Testis (tissue), 3 donors: ENCODE results near the gene CDC42EP1. TPM values are rescaled to one million over a fixed set of nuclear protein-coding genes. Genes with fewer than 3 reads are reported as not detected.
"Not testable (repeated sequence)": the region's sequence is repeated elsewhere in the genome, so short reads cannot be mapped to it uniquely, and the experiment has no call there.

ENCODE experiments used
- DNase-seq: peaks from one replicate; pipeline ENCODE4 v3.0.0-alpha.2; 2019
- H3K27ac ChIP-seq, 2 donors: fragments of 200-600 bp; sonication (generic); one replicate each; pipeline ENCODE4 v1.5.1; 2019
- H3K27me3 ChIP-seq: fragments of 200-600 bp; sonication (generic); one replicate; pipeline ENCODE4 v1.5.1; 2019
- H3K36me3 ChIP-seq: fragments of 200-600 bp; sonication (generic); one replicate; pipeline ENCODE4 v1.5.1; 2017; ENCODE audit warnings: low read depth; ENCODE audit errors: missing control alignments
- H3K4me1 ChIP-seq: fragments of 200-600 bp; sonication (generic); one replicate; pipeline ENCODE4 v1.5.1; 2019
- H3K4me3 ChIP-seq, 2 donors: fragments of 200-600 bp; sonication (generic); one replicate each; pipeline ENCODE4 v1.5.1; 2017 to 2019
- H3K9me3 ChIP-seq: fragments of 200-600 bp; sonication (generic); one replicate; pipeline ENCODE4 v1.5.1; 2017
- CTCF ChIP-seq, 3 experiments: fragments of 450-650 bp in 2 of 3; fragments of 200-600 bp in 1 of 3; sonication (generic) in 1 of 3; IDR thresholded peaks; one replicate each; pipeline ENCODE4 v1.5.1; 2016 to 2019; ENCODE audit warnings: antibody characterized with exemption in 3 of 3, mild to moderate bottlenecking in 2 of 3, moderate library complexity in 1 of 3
- POLR2A ChIP-seq: fragments of 450-650 bp; IDR thresholded peaks from one replicate; pipeline ENCODE4 v1.6.1; 2017; ENCODE audit warnings: antibody characterized with exemption, mild to moderate bottlenecking, moderate library complexity
- WGBS, 2 donors: methylation state at CpG; one replicate each; pipeline ENCODE4 v1.1.5; 2018; 5-methylcytosine and 5-hydroxymethylcytosine counted together
- intact Hi-C: fragments of 100-400 bp; cut with DNase I; formaldehyde crosslinking; loops from one replicate; pipeline ENCODE4 v1.15.1; 2023; ENCODE audit warnings: low total_unique reads
- polyA plus RNA-seq: library from polyadenylated mRNA; stranded (reverse); fragments of 350-450 nt; fragmentation: Illumina TruSeq; extraction: RNeasy Lipid Tissue Mini Kit (QIAGEN cat#74804); gene quantifications from one replicate; pipeline ENCODE4 v1.2.3, GENCODE V29; 2014; ENCODE audit warnings: low read depth, low replicate concordance; ENCODE audit not compliant: insufficient read depth
- total RNA-seq, 2 donors: library from RNA; depleted of rRNA; stranded (reverse); fragments of >200 nt; gene quantifications; one replicate each; pipeline ENCODE4 v1.2.3, GENCODE V29; 2016

The CDC42EP1 gene
- total and polyA plus RNA-seq, 3 donors from 2014 or later: 49.0 to 87.4 (median 73.9) TPM

GRCh38 chr22:37607010-37607934 is 47.0 kb downstream of the CDC42EP1 start:
- intact Hi-C loops: no loop called here
- no peaks in the 10 kb centered on the region for H3K27me3 ChIP-seq
- WGBS, 2 donors: 1 to 2% methylated on average over 44 of the region's 44 CpGs
- H3K36me3 ChIP-seq: no peaks in the 10 kb centered on the region
- peak overlapping the region; percentile 88 to 98 for H3K4me3 ChIP-seq
- peak; percentile 90 to 98 (median 97) for TF ChIP-seq CTCF (IDR thresholded peaks at IDR 0.05)
- TF ChIP-seq POLR2A: no peak
- peak overlapping the region; percentile 94 to 96 for H3K27ac ChIP-seq
- no peaks in the 10 kb centered on the region for H3K9me3 ChIP-seq
- DNase-seq: peak; percentile 92
- peaks cover 38% of the 10 kb centered on the region for H3K4me1 ChIP-seq

GRCh38 chr22:37607935-37608476 is 47.7 kb downstream of the CDC42EP1 start:
- intact Hi-C loops: no loop called here
- TF ChIP-seq POLR2A (no peak), CTCF (IDR thresholded peaks at IDR 0.05) (no peak)
- H3K27ac ChIP-seq: peak overlapping the region; percentile 94 to 96

GRCh38 chr22:37608477-37609239 is 48.4 kb downstream of the CDC42EP1 start, which contains the start of gene GGA1:
Gene GGA1, plus strand, starts transcription at chr22:37608834. Its CDS starts 27 bp downstream, at chr22:37608861.
- peaks cover 46% of the 10 kb centered on the region for H3K4me1 ChIP-seq
- H3K4me3 ChIP-seq: peak within 1 kb of the TSS; percentile 88 to 98
- no peaks in the 10 kb centered on the region for H3K36me3 ChIP-seq
- intact Hi-C loops: no loop called here
- no peaks in the 10 kb centered on the region for H3K27me3 ChIP-seq
- 0% methylated on average over 1 to 80 of the region's 82 CpGs for WGBS, 2 donors
- H3K27ac ChIP-seq: peak within 1 kb of the TSS; percentile 94 to 96
- peak; percentile 96 for DNase-seq
- TF ChIP-seq CTCF (IDR thresholded peaks at IDR 0.05) (no peak), POLR2A (peak; percentile 40)
- H3K9me3 ChIP-seq: no peaks in the 10 kb centered on the region

More at GRCh38 chr22:37607935-37608476, 47.7 kb downstream of the CDC42EP1 start:
- Histone ChIP-seq H3K36me3 (no peaks in the 10 kb centered on the region), H3K4me1 (peaks cover 39% of the 10 kb centered on the region), H3K27me3 (no peaks in the 10 kb centered on the region), H3K4me3 (peak overlapping the region; percentile 88 to 98), H3K9me3 (no peaks in the 10 kb centered on the region)
- DNase-seq: no peak
- 0 to 1% methylated on average over 17 of the region's 17 CpGs for WGBS, 2 donors

- H3K36me3 ChIP-seq: no peaks in the 10 kb centered on the region
- peak overlapping the region; percentile 94 to 96 for H3K27ac ChIP-seq
- TF ChIP-seq POLR2A: no peak
- TF ChIP-seq CTCF (IDR thresholded peaks at IDR 0.05): no peak
- intact Hi-C loops: no loop called here
- peaks cover 51% of the 10 kb centered on the region for H3K4me1 ChIP-seq
- WGBS, 2 donors: 3 to 5% methylated on average over 12 to 26 of the region's 26 CpGs
- DNase-seq: peak; percentile 61
- peak overlapping the region; percentile 88 to 98 for H3K4me3 ChIP-seq
- no peaks in the 10 kb centered on the region for H3K9me3 ChIP-seq
- no peaks in the 10 kb centered on the region for H3K27me3 ChIP-seq
Observed at GRCh38 chr22:37609240-37610152, 49.2 kb downstream of the CDC42EP1 start.

- H3K9me3 ChIP-seq, H3K36me3 ChIP-seq, DNase-seq, intact Hi-C loops, H3K27me3 ChIP-seq: not testable (repeated sequence)
- Histone ChIP-seq H3K27ac (peak overlapping the region; percentile 94 to 96), H3K4me3 (peak overlapping the region; percentile 88 to 98), H3K4me1 (peaks cover 51% of the 10 kb centered on the region)
- WGBS, 2 donors: 59 to 65% methylated on average over 3 of the region's 3 CpGs
Observed at GRCh38 chr22:37610153-37610475, 49.8 kb downstream of the CDC42EP1 start.
